ENCODE measurements around the gene CPN1. TPM values are rescaled to one million over a fixed set of nuclear protein-coding genes. Genes with fewer than 3 reads are reported as not detected.

The CPN1 gene
- total RNA-seq, 1 experiment from 2014 or later, result not detected

DNA sequence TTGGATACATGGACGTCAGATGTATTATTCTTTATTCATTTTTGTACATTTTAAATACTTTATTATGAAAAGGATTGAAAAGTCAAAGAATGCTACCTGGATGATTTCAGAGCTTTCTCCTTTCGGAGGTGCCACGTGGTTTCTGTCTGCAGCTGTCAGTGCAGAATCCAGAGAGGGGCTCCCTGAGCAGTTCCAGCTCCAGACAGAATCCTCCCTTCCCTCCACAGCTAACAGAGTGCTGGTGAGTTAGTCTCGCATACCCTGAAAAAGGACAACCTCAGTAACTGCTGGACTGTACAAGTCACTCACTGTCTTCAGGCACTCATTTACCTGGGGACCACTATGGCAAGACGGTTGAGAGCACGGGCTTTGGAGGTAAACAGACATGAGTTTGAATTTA, 82.8 kb downstream of the CPN1 start:
- no peak overlapping the region for H3K18ac ChIP-seq (ENCODE audit: insufficient read length, low read depth, low read length)
- no peak overlapping the region for H3K9ac ChIP-seq (ENCODE audit: extremely low read depth, insufficient read length, low read length)
- WGBS (ENCODE audit: extremely low coverage, insufficient read length, low lambda C conversion rate), result no CpG with 5 or more reads among the region's 6 CpGs
- no peak overlapping the region for H4K91ac ChIP-seq (ENCODE audit: insufficient read length, low read depth, low read length)
- no peak overlapping the region for H2BK5ac ChIP-seq (ENCODE audit: insufficient read length, low read length)
- H2AK5ac ChIP-seq (ENCODE audit: insufficient read length, low read length), result no peak overlapping the region
- no peak overlapping the region for H2BK20ac ChIP-seq (ENCODE audit: low read depth, low read length, poor library complexity, severe bottlenecking)
- peaks cover 3% of the 10 kb centered on the region for H3K79me1 ChIP-seq (ENCODE audit: insufficient read depth, low read depth, low read length, poor library complexity, severe bottlenecking)
- H3K56ac ChIP-seq (ENCODE audit: insufficient read length, low read depth, low read length), result no peak overlapping the region
- no peak for DNase-seq
- peaks cover 19 to 20% of the 10 kb centered on the region in 2 experiments for H3K4me1 Mint-ChIP-seq
- no peak overlapping the region for H3K23ac ChIP-seq (ENCODE audit: insufficient read length, low read depth, low read length)
- no peak overlapping the region for H3K4ac ChIP-seq (ENCODE audit: low read depth, low read length)
- H3K4me2 ChIP-seq (ENCODE audit: insufficient read depth, insufficient read length, low read length), result no peak overlapping the region
- H4K20me1 ChIP-seq (ENCODE audit: control insufficient read depth, insufficient read depth, insufficient read length), result no peaks in the 10 kb centered on the region
- H3K9me3 ChIP-seq (ENCODE audit: control insufficient read depth, low read depth, low read length), result no peaks in the 10 kb centered on the region
- no peaks in the 10 kb centered on the region for H3K27me3 ChIP-seq (ENCODE audit: insufficient read depth, low read length)
- no peak overlapping the region for H2BK12ac ChIP-seq (ENCODE audit: insufficient read length, low read depth, low read length)
- no peak overlapping the region for H2BK120ac ChIP-seq (ENCODE audit: low read depth, low read length, poor library complexity, severe bottlenecking)
- H3K14ac ChIP-seq (ENCODE audit: insufficient read depth, low read length), result no peak overlapping the region
- no peak overlapping the region for H3T11ph ChIP-seq (ENCODE audit: low read length)
- H2AFZ ChIP-seq (ENCODE audit: low read length), result no peak overlapping the region
- peaks cover 0 to 2% (median 0%) of the 10 kb centered on the region in 3 experiments; a peak in 2 of 7 replicates for H3K36me3 Mint-ChIP-seq (ENCODE audit: insufficient read depth in 1 of 3, low read depth in 3 of 3)
- no peaks in the 10 kb centered on the region; the same call in 1 of the 2 replicates for H3K4me1 ChIP-seq (ENCODE audit: insufficient read depth, low read length)
- no peaks in the 10 kb centered on the region for H3K79me2 ChIP-seq (ENCODE audit: insufficient read depth, low read length)
- H3K27ac Mint-ChIP-seq, result no peak overlapping the region
- H2BK15ac ChIP-seq (ENCODE audit: low read depth, low read length), result no peak overlapping the region
- H4K5ac ChIP-seq (ENCODE audit: insufficient read length, low read depth, low read length), result no peak overlapping the region
- no peak overlapping the region for H3K4me3 Mint-ChIP-seq
- no peaks in the 10 kb centered on the region for H3K27me3 Mint-ChIP-seq (ENCODE audit: low read depth)
- H3K27ac ChIP-seq (ENCODE audit: insufficient read length, low read depth, low read length), result no peak overlapping the region
- H3K23me2 ChIP-seq (ENCODE audit: insufficient read length, low read depth, low read length, poor library complexity, severe bottlenecking), result no peaks in the 10 kb centered on the region
- H4K8ac ChIP-seq (replicated peaks; ENCODE audit: insufficient read length, low read depth, low read length), result no peak overlapping the region
- no peaks in the 10 kb centered on the region; a peak in 1 of 5 replicates for H3K9me3 Mint-ChIP-seq
- TF ChIP-seq, protein P1, sequence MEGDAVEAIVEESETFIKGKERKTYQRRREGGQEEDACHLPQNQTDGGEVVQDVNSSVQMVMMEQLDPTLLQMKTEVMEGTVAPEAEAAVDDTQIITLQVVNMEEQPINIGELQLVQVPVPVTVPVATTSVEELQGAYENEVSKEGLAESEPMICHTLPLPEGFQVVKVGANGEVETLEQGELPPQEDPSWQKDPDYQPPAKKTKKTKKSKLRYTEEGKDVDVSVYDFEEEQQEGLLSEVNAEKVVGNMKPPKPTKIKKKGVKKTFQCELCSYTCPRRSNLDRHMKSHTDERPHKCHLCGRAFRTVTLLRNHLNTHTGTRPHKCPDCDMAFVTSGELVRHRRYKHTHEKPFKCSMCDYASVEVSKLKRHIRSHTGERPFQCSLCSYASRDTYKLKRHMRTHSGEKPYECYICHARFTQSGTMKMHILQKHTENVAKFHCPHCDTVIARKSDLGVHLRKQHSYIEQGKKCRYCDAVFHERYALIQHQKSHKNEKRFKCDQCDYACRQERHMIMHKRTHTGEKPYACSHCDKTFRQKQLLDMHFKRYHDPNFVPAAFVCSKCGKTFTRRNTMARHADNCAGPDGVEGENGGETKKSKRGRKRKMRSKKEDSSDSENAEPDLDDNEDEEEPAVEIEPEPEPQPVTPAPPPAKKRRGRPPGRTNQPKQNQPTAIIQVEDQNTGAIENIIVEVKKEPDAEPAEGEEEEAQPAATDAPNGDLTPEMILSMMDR (conservative IDR thresholded peaks at IDR 0.05), result no peak
